SK-N-SH (cell line): ENCODE measurements around the gene PMF1. TPM values are rescaled to one million over a fixed set of nuclear protein-coding genes. Genes with fewer than 3 reads are reported as not detected.

Experiments used
- CTCF ChIA-PET: fragments of 300-600, 350-600 bp; formaldehyde crosslinking; extraction: SDS; loops from one replicate; lab custom pipeline; 2021; lab: Yijun Ruan, JAX
- POLR2A ChIA-PET: fragments of 350-600 bp; sonication (Branson Sonifier 250); formaldehyde crosslinking; extraction: SDS; loops from one replicate; lab custom pipeline; 2020; ENCODE audit warnings: antibody characterized with exemption, inconsistent platforms; lab: Yijun Ruan, JAX
- DNase-seq: peaks from one replicate; pipeline ENCODE4 v3.0.0; 2012
- H2AFZ ChIP-seq: fragments of 200-600 bp; sonication (generic); 2 replicates; pipeline ENCODE4 v1.8.1; 2016; ENCODE audit warnings: antibody characterized with exemption, mild to moderate bottlenecking, low read depth
- H3F3A ChIP-seq: fragments of 200-600 bp; sonication (generic); replicated peaks from 2 replicates; pipeline ENCODE3; 2016; ENCODE audit warnings: antibody characterized with exemption, mild to moderate bottlenecking; ENCODE audit not compliant: insufficient read depth
- H3K27ac ChIP-seq, 2 experiments: fragments of 200-500 bp in 1 of 2; fragments of 200-600 bp in 1 of 2; sonication (Bioruptor generic) in 1 of 2; sonication (generic), shearing (Covaris generic) in 1 of 2; 2 replicates each; pipeline versions ENCODE4 v1.5.1 to v1.6.1; 2014 to 2016; ENCODE audit warnings: low read depth in 2 of 2, inconsistent platforms in 1 of 2, low read length in 1 of 2, mild to moderate bottlenecking in 1 of 2, mixed read lengths in 1 of 2
- H3K27me3 ChIP-seq: fragments of 200-600 bp; sonication (generic), shearing (Covaris generic); 2 replicates; pipeline ENCODE4 v1.6.1; 2016; ENCODE audit warnings: mixed run types; ENCODE audit not compliant: insufficient read depth
- H3K36me3 ChIP-seq, 2 experiments: fragments of 200-500 bp in 1 of 2; fragments of 200-600 bp in 1 of 2; sonication (Bioruptor generic) in 1 of 2; sonication (generic) in 1 of 2; replicated peaks in 1 of 2; 2 replicates each; pipeline versions ENCODE3 to v1.5.1; 2014 to 2016; ENCODE audit warnings: low read length in 1 of 2, mild to moderate bottlenecking in 1 of 2; ENCODE audit not compliant: insufficient read depth in 2 of 2, control insufficient read depth in 1 of 2
- H3K4me1 ChIP-seq, 2 experiments: fragments of 200-500 bp in 1 of 2; fragments of 200-600 bp in 1 of 2; sonication (Bioruptor generic) in 1 of 2; sonication (generic), shearing (Covaris generic) in 1 of 2; 2 replicates each; pipeline versions ENCODE4 v1.5.1 to v1.6.1; 2014 to 2016; ENCODE audit warnings: low read depth in 1 of 2, low read length in 1 of 2, mixed run types in 1 of 2; ENCODE audit not compliant: insufficient read depth in 2 of 2, control insufficient read depth in 1 of 2
- H3K4me2 ChIP-seq: fragments of 200-600 bp; sonication (generic), shearing (Covaris generic); 2 replicates; pipeline ENCODE4 v1.6.1; 2017; ENCODE audit warnings: mixed run types
- H3K4me3 ChIP-seq, 2 experiments: fragments of 200-500 bp in 1 of 2; fragments of 200-600 bp in 1 of 2; sonication (Bioruptor generic) in 1 of 2; sonication (generic), shearing (Covaris generic) in 1 of 2; 2 replicates each; pipeline versions ENCODE4 v1.5.1 to v1.8.1; 2014 to 2016; ENCODE audit warnings: low read depth in 2 of 2, inconsistent platforms in 1 of 2, low read length in 1 of 2, mild to moderate bottlenecking in 1 of 2, mixed read lengths in 1 of 2, moderate library complexity in 1 of 2
- H3K79me2 ChIP-seq: fragments of 200-600 bp; sonication (generic); 2 replicates; pipeline ENCODE4 v1.8.1; 2017; ENCODE audit warnings: mild to moderate bottlenecking; ENCODE audit not compliant: insufficient read depth
- H3K9ac ChIP-seq: fragments of 200-600 bp; sonication (generic); 2 replicates; pipeline ENCODE4 v1.6.1; 2017; ENCODE audit warnings: mixed run types
- H3K9me2 ChIP-seq: fragments of 200-600 bp; sonication (generic); 2 replicates; pipeline ENCODE4 v1.6.1; 2017; ENCODE audit warnings: mixed run types
- H3K9me3 ChIP-seq: fragments of 200-600 bp; sonication (generic); 2 replicates; pipeline ENCODE4 v1.6.1; 2017; ENCODE audit warnings: mixed run types, mild to moderate bottlenecking, moderate library complexity
- H4K20me1 ChIP-seq: fragments of 200-600 bp; sonication (generic); 2 replicates; pipeline ENCODE4 v1.6.1; 2017; ENCODE audit warnings: mild to moderate bottlenecking, mixed run types; ENCODE audit not compliant: insufficient read depth
- CHD2 ChIP-seq: fragments of 150-350 bp; IDR thresholded peaks from 2 replicates; pipeline ENCODE4 v1.6.1; 2018; ENCODE audit warnings: low read length; ENCODE audit not compliant: partially characterized antibody
- ELF1 ChIP-seq: IDR thresholded peaks from 2 replicates; pipeline ENCODE4 v1.4.0; 2012
- EZH2phosphoT487 ChIP-seq: fragments of 200-600 bp; sonication (generic); IDR thresholded peaks from 2 replicates; pipeline ENCODE4 v1.6.1; 2017; ENCODE audit warnings: low read depth, mixed run types, mild to moderate bottlenecking, antibody characterized with exemption, moderate library complexity, borderline replicate concordance
- FOXJ3 ChIP-seq: sonication (generic); formaldehyde crosslinking; IDR thresholded peaks from 2 replicates; pipeline ENCODE4 v1.5.1; 2020; ENCODE audit warnings: mild to moderate bottlenecking, missing genetic modification reagents
- GABPA ChIP-seq: IDR thresholded peaks from 2 replicates; pipeline ENCODE4 v1.4.0; 2012; ENCODE audit warnings: low read depth, mild to moderate bottlenecking
- GATA2 ChIP-seq: sonication (generic); formaldehyde crosslinking; IDR thresholded peaks from 2 replicates; pipeline ENCODE4 v1.5.0; 2020; ENCODE audit warnings: mild to moderate bottlenecking, missing genetic modification reagents
- JUND ChIP-seq: IDR thresholded peaks from 2 replicates; pipeline ENCODE4 v1.4.0; 2012
- MXI1 ChIP-seq: IDR thresholded peaks from 2 replicates; pipeline ENCODE4 v1.6.1; 2012; ENCODE audit warnings: mild to moderate bottlenecking, low read depth, low read length, improper control_type of control experiment
- POLR2AphosphoS5 ChIP-seq: IDR thresholded peaks from 2 replicates; pipeline ENCODE4 v1.6.1; 2012; ENCODE audit warnings: low read depth, low read length
- RAD21 ChIP-seq: IDR thresholded peaks from 2 replicates; pipeline ENCODE4 v1.6.1; 2012; ENCODE audit warnings: mild to moderate bottlenecking, low read length
- RCOR1 ChIP-seq: fragments of 150-350 bp; IDR thresholded peaks from 2 replicates; pipeline ENCODE4 v1.6.1; 2017; ENCODE audit warnings: antibody characterized with exemption, low read length
- RXRA ChIP-seq: IDR thresholded peaks from 2 replicates; pipeline ENCODE4 v1.4.0; 2012; ENCODE audit warnings: low read depth, mild to moderate bottlenecking, borderline replicate concordance
- SIN3A ChIP-seq: IDR thresholded peaks from 2 replicates; pipeline ENCODE4 v1.6.1; 2012; ENCODE audit warnings: low read depth, mild to moderate bottlenecking, low read length, moderate library complexity, borderline replicate concordance
- TAF1 ChIP-seq: IDR thresholded peaks from 2 replicates; pipeline ENCODE4 v1.6.1; 2012; ENCODE audit warnings: low read depth, mild to moderate bottlenecking, low read length, moderate library complexity, borderline replicate concordance
- TCF12 ChIP-seq: IDR thresholded peaks from 2 replicates; pipeline ENCODE4 v1.4.0; 2012
- TEAD4 ChIP-seq: IDR thresholded peaks from 2 replicates; pipeline ENCODE4 v1.4.0; 2012; ENCODE audit warnings: mild to moderate bottlenecking, borderline replicate concordance; ENCODE audit not compliant: insufficient read depth
- USF1 ChIP-seq: IDR thresholded peaks from 2 replicates; pipeline ENCODE4 v1.4.0; 2012; ENCODE audit warnings: low read depth, borderline replicate concordance
- WGBS: methylation state at CpG from one replicate; pipeline ENCODE4 v1.1.6; 2017; ENCODE audit warnings: low lambda C conversion rate; 5-methylcytosine and 5-hydroxymethylcytosine counted together
- polyA plus RNA-seq, 3 experiments: library from polyadenylated mRNA; depleted of rRNA; stranded (reverse); fragments of >200 nt; gene quantifications; 2 replicates each; pipeline ENCODE4 v1.2.3, GENCODE V29; 2012
- TF ChIP-seq, protein P1 (sequence below): fragments of 200-600 bp; sonication (generic); IDR thresholded peaks from 2 replicates; pipeline ENCODE4 v1.6.1; 2017; ENCODE audit warnings: antibody characterized with exemption, mild to moderate bottlenecking, moderate library complexity
- TF ChIP-seq, protein P2 (sequence below): IDR thresholded peaks from 2 replicates; pipeline ENCODE4 v1.6.1; 2012; ENCODE audit warnings: mild to moderate bottlenecking, low read depth, low read length, moderate library complexity
- TF ChIP-seq, protein P3 (sequence below): IDR thresholded peaks from 2 replicates; pipeline ENCODE4 v1.4.0; 2012; ENCODE audit warnings: low read depth, borderline replicate concordance

The PMF1 gene
- polyA plus RNA-seq, 1 of the 3 experiments (the other 2 are of a cell fraction) = 89.5 TPM

DNA sequence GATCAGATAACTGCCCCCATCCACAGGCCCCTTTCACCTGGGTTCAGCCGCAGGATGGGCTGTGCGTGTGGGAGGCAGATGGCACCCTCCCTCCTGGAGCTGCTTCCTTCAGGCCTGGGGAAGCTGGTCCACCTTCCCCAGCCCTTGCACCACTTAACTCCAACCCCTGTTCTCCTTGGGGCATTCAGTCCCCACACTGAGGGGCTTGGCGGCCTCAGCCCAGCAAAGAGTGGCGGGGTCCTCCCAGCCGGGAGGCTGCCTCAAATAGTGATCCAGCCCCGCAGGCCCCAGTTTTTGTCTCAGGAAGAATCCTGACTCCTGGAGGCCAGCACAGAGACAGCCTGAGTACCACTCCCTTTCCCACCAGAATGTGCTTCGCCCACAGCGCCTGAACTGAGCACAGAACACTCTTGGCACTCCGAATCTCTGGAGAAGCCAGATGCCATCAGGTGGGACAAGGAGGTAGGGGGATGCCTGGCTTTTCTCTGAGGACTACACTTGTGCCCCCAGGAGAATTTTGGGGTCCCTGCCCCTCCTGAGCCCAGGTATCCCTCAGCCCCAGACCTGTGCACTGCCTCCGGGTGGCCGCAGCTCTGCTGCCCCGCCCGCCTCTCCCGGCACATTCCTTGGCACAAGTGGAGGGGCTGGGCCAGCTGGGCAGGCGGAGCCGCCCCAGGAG is 34.1 kb downstream of the PMF1 start:
- no peak overlapping the region for H2AFZ ChIP-seq
- H3K27ac ChIP-seq = no peak overlapping the region; a peak in 1 of 4 replicates
- no peak for TF ChIP-seq MXI1
- no peak for TF ChIP-seq JUND
- TF ChIP-seq EZH2phosphoT487 = no peak
- TF ChIP-seq RAD21 = no peak
- no peak for TF ChIP-seq SIN3A
- no peak for TF ChIP-seq USF1
- TF ChIP-seq, protein P1, sequence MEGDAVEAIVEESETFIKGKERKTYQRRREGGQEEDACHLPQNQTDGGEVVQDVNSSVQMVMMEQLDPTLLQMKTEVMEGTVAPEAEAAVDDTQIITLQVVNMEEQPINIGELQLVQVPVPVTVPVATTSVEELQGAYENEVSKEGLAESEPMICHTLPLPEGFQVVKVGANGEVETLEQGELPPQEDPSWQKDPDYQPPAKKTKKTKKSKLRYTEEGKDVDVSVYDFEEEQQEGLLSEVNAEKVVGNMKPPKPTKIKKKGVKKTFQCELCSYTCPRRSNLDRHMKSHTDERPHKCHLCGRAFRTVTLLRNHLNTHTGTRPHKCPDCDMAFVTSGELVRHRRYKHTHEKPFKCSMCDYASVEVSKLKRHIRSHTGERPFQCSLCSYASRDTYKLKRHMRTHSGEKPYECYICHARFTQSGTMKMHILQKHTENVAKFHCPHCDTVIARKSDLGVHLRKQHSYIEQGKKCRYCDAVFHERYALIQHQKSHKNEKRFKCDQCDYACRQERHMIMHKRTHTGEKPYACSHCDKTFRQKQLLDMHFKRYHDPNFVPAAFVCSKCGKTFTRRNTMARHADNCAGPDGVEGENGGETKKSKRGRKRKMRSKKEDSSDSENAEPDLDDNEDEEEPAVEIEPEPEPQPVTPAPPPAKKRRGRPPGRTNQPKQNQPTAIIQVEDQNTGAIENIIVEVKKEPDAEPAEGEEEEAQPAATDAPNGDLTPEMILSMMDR = no peak
- TF ChIP-seq RXRA = no peak
- TF ChIP-seq GATA2 (CRISPR knock-in tag) = no peak
- TF ChIP-seq TEAD4 = no peak
- TF ChIP-seq, protein P2, sequence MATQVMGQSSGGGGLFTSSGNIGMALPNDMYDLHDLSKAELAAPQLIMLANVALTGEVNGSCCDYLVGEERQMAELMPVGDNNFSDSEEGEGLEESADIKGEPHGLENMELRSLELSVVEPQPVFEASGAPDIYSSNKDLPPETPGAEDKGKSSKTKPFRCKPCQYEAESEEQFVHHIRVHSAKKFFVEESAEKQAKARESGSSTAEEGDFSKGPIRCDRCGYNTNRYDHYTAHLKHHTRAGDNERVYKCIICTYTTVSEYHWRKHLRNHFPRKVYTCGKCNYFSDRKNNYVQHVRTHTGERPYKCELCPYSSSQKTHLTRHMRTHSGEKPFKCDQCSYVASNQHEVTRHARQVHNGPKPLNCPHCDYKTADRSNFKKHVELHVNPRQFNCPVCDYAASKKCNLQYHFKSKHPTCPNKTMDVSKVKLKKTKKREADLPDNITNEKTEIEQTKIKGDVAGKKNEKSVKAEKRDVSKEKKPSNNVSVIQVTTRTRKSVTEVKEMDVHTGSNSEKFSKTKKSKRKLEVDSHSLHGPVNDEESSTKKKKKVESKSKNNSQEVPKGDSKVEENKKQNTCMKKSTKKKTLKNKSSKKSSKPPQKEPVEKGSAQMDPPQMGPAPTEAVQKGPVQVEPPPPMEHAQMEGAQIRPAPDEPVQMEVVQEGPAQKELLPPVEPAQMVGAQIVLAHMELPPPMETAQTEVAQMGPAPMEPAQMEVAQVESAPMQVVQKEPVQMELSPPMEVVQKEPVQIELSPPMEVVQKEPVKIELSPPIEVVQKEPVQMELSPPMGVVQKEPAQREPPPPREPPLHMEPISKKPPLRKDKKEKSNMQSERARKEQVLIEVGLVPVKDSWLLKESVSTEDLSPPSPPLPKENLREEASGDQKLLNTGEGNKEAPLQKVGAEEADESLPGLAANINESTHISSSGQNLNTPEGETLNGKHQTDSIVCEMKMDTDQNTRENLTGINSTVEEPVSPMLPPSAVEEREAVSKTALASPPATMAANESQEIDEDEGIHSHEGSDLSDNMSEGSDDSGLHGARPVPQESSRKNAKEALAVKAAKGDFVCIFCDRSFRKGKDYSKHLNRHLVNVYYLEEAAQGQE = no peak
- TF ChIP-seq, protein P3, sequence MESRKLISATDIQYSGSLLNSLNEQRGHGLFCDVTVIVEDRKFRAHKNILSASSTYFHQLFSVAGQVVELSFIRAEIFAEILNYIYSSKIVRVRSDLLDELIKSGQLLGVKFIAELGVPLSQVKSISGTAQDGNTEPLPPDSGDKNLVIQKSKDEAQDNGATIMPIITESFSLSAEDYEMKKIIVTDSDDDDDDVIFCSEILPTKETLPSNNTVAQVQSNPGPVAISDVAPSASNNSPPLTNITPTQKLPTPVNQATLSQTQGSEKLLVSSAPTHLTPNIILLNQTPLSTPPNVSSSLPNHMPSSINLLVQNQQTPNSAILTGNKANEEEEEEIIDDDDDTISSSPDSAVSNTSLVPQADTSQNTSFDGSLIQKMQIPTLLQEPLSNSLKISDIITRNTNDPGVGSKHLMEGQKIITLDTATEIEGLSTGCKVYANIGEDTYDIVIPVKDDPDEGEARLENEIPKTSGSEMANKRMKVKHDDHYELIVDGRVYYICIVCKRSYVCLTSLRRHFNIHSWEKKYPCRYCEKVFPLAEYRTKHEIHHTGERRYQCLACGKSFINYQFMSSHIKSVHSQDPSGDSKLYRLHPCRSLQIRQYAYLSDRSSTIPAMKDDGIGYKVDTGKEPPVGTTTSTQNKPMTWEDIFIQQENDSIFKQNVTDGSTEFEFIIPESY = no peak
- TF ChIP-seq FOXJ3 = no peak
- no peak for TF ChIP-seq TAF1
- no peak for TF ChIP-seq GABPA
- TF ChIP-seq ELF1 = no peak
- TF ChIP-seq TCF12 = no peak
- TF ChIP-seq RCOR1 = no peak
- no peak for TF ChIP-seq POLR2AphosphoS5
- TF ChIP-seq CHD2 = no peak
- ChIA-PET CTCF (interaction anchor here (1.4 to 4.0 kb wide), 4 partner anchors 10 to 87 kb away, joined by 4 to 26 read pairs (median 12); no protein-coding TSS in a partner anchor), POLR2A (interaction anchor here (1.0 kb wide), 1 partner anchor 15 kb away, joined by 3 read pairs; no protein-coding TSS in a partner anchor)
- no peaks in the 10 kb centered on the region for H3K27me3 ChIP-seq
- no peak overlapping the region for H3K4me2 ChIP-seq
- H3K79me2 ChIP-seq = no peaks in the 10 kb centered on the region
- H3K9ac ChIP-seq = no peak overlapping the region
- no peak overlapping the region for H3K4me3 ChIP-seq
- no peaks in the 10 kb centered on the region for H3K9me2 ChIP-seq
- H3F3A ChIP-seq = peaks cover 4% of the 10 kb centered on the region
- 96% methylated on average over 6 of the region's 16 CpGs for WGBS
- H3K36me3 ChIP-seq = peaks cover 5 to 38% of the 10 kb centered on the region in 2 experiments
- H3K4me1 ChIP-seq = peaks cover 2 to 63% of the 10 kb centered on the region in 2 experiments; a peak in 3 of 4 replicates
- no peak for DNase-seq
- H4K20me1 ChIP-seq = no peaks in the 10 kb centered on the region
- H3K9me3 ChIP-seq = no peaks in the 10 kb centered on the region
